GM21360 (cell line): ENCODE data around the gene TWIST1.

Experiments
- ATAC-seq: cut with Tn5 transposase; IDR thresholded peaks from one replicate; pipeline ENCODE4 v1.9.1; 2021; ENCODE audit warnings: mild to moderate bottlenecking, moderate library complexity; ENCODE audit not compliant: unreplicated experiment

The TWIST1 gene

GRCh38 chr7:19097165-19098055 is 20.0 kb downstream of the TWIST1 start:
- no peak for ATAC-seq

GRCh38 chr7:19095353-19095860 is 22.0 kb downstream of the TWIST1 start:
- ATAC-seq, result no peak

GRCh38 chr7:19094598-19095352 is 22.7 kb downstream of the TWIST1 start:
- no peak for ATAC-seq

- ATAC-seq, result no peak
Observed at GRCh38 chr7:19094138-19094537, 23.3 kb downstream of the TWIST1 start.

- no peak for ATAC-seq
Observed at GRCh38 chr7:19091550-19092200, 25.8 kb downstream of the TWIST1 start.

GRCh38 chr7:19090526-19090925 is 26.9 kb downstream of the TWIST1 start:
- no peak for ATAC-seq

GRCh38 chr7:19089797-19090196 is 27.6 kb downstream of the TWIST1 start:
- no peak for ATAC-seq

GRCh38 chr7:19089378-19089777 is 28.1 kb downstream of the TWIST1 start:
- ATAC-seq, result no peak

GRCh38 chr7:19080093-19080492 is 37.3 kb downstream of the TWIST1 start:
- ATAC-seq, result no peak

- no peak for ATAC-seq
Observed at GRCh38 chr7:19079066-19079465, 38.4 kb downstream of the TWIST1 start.

- no peak for ATAC-seq
Observed at GRCh38 chr7:19069842-19070241, 47.6 kb downstream of the TWIST1 start.

GRCh38 chr7:19066170-19066569 is 51.3 kb downstream of the TWIST1 start:
- no peak for ATAC-seq
